GM12891 (cell line): ENCODE results near the gene ARPC2.

Source experiments
- POLR2A ChIP-seq: IDR thresholded peaks from 2 replicates; pipeline ENCODE4 v1.6.1; 2011; ENCODE audit warnings: low read depth, low read length, control low read depth
- POLR2AphosphoS5 ChIP-seq: IDR thresholded peaks from 2 replicates; pipeline ENCODE4 v1.6.1; 2011; ENCODE audit warnings: low read depth, low read length, control low read depth
- TAF1 ChIP-seq: IDR thresholded peaks from 2 replicates; pipeline ENCODE4 v1.6.1; 2011; ENCODE audit warnings: low read depth, low read length, control low read depth

GRCh38 chr2:218184331-218184730 lies 32.7 kb upstream of the ARPC2 start:
- TF ChIP-seq TAF1 (no peak), POLR2A (no peak), POLR2AphosphoS5 (no peak)
